Measurements from ENCODE around the gene NPAS3. TPM values are rescaled to one million over a fixed set of nuclear protein-coding genes. Genes with fewer than 3 reads are reported as not detected.

The NPAS3 gene
- total and polyA plus RNA-seq, 2 of the 8 experiments (the other 6 are each of a cell fraction or from before 2014, with no cell fraction given), result 0.11 to 0.60 TPM

DNA sequence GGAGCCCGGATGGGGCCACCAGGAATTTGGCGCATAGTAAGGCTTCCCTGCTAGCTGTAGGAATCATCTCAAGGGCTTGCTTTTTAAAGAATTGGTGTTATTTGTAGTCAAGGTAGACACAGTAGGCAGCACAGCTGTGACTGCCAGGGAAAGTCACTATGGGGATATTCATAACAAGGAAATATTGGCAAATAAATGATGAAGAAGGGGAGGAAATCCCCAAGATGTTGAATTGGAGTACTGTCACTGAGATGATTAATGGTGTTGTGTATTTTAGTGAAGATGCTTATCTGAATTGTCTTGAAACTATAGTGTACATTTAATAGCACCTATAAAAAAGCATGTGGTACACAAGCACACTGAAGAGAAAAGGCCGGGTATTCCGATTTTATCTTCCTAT lies 118.9 kb downstream of the NPAS3 start:
- no peaks in the 10 kb centered on the region for H3K23me2 ChIP-seq (ENCODE audit: low read depth, low read length)
- no peaks in the 10 kb centered on the region for H3K79me1 ChIP-seq (ENCODE audit: low read depth, low read length)
- no peak overlapping the region for H3K4me2 ChIP-seq (ENCODE audit: insufficient read depth in 1 of 2, low read depth in 2 of 2, low read length in 2 of 2)
- no peak overlapping the region for H3K9ac ChIP-seq (replicated peaks in 1 of 4; ENCODE audit: extremely low read depth in 1 of 4, low read depth in 3 of 4, low read length in 3 of 4)
- no peak overlapping the region for H3K56ac ChIP-seq (replicated peaks; ENCODE audit: insufficient read length, low read depth, low read length)
- DNase-seq (ENCODE audit: low read depth in 1 of 2, low spot score in 2 of 2), result no peak
- no peak overlapping the region for H3K23ac ChIP-seq (ENCODE audit: insufficient read length)
- H4K5ac ChIP-seq (ENCODE audit: insufficient read length, low read depth, low read length), result no peak overlapping the region
- no peaks in the 10 kb centered on the region for H3K79me2 ChIP-seq (ENCODE audit: control insufficient read depth in 1 of 2, insufficient read depth in 2 of 2, low read length in 2 of 2)
- no peaks in the 10 kb centered on the region for H3K27me3 ChIP-seq (replicated peaks in 1 of 4; ENCODE audit: control insufficient read depth in 3 of 4, extremely low read depth in 1 of 4, insufficient read depth in 3 of 4, low read length in 3 of 4)
- H4K20me1 ChIP-seq (replicated peaks in 1 of 2; ENCODE audit: control insufficient read depth in 1 of 2, insufficient read depth in 2 of 2, low read length in 2 of 2), result no peaks in the 10 kb centered on the region
- no peak overlapping the region for H3K4ac ChIP-seq (replicated peaks; ENCODE audit: insufficient read length, low read depth, low read length)
- no peaks in the 10 kb centered on the region for H3K36me3 ChIP-seq (ENCODE audit: control insufficient read depth in 2 of 4, insufficient read depth in 4 of 4, low read length in 3 of 4)
- no peak for FAIRE-seq
- H3K18ac ChIP-seq (ENCODE audit: extremely low read depth, low read length), result no peak overlapping the region
- H3K27ac ChIP-seq (ENCODE audit: low read depth, low read length), result no peak overlapping the region
- H2BK120ac ChIP-seq (replicated peaks; ENCODE audit: low read depth, low read length), result no peak overlapping the region
- H2BK20ac ChIP-seq (ENCODE audit: low read length), result no peak overlapping the region
- no peak overlapping the region for H2BK15ac ChIP-seq (ENCODE audit: low read length)
- H3K14ac ChIP-seq (ENCODE audit: insufficient read length), result no peak overlapping the region
- H3K9me3 ChIP-seq (ENCODE audit: insufficient read depth in 2 of 2, low read depth in 1 of 2, low read length in 1 of 2), result no peaks in the 10 kb centered on the region
- H2BK5ac ChIP-seq (ENCODE audit: low read depth, low read length), result no peak overlapping the region
- H2AK5ac ChIP-seq (ENCODE audit: low read depth, low read length), result no peak overlapping the region
- CTCF ChIA-PET (ENCODE audit: partially characterized antibody), result no interaction called here
- no peak overlapping the region for H3K4me3 ChIP-seq (ENCODE audit: extremely low read depth in 1 of 4, insufficient read depth in 2 of 4, low read depth in 3 of 4, low read length in 4 of 4)
- no peak for TF ChIP-seq HDAC2 (IDR thresholded peaks at IDR 0.05; ENCODE audit: borderline replicate concordance in 1 of 2, low read depth in 2 of 2, low read length in 2 of 2)
- no peak for TF ChIP-seq TEAD4 (IDR thresholded peaks at IDR 0.05; ENCODE audit: low read depth, low read length)
- TF ChIP-seq TCF12 (IDR thresholded peaks at IDR 0.05; ENCODE audit: low read depth, low read length), result no peak
- TF ChIP-seq YY1 (IDR thresholded peaks at IDR 0.05; ENCODE audit: low read depth, low read length), result no peak
- TF ChIP-seq, protein P1, sequence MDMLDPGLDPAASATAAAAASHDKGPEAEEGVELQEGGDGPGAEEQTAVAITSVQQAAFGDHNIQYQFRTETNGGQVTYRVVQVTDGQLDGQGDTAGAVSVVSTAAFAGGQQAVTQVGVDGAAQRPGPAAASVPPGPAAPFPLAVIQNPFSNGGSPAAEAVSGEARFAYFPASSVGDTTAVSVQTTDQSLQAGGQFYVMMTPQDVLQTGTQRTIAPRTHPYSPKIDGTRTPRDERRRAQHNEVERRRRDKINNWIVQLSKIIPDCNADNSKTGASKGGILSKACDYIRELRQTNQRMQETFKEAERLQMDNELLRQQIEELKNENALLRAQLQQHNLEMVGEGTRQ (IDR thresholded peaks at IDR 0.05; ENCODE audit: low read length), result no peak
- TF ChIP-seq JUND (IDR thresholded peaks at IDR 0.05; ENCODE audit: low read length), result no peak
- TF ChIP-seq FOSL1 (IDR thresholded peaks at IDR 0.05; ENCODE audit: insufficient read depth, low read depth, low read length), result no peak
- TF ChIP-seq RXRA (IDR thresholded peaks at IDR 0.05; ENCODE audit: insufficient read depth, low read depth, low read length), result no peak
- H2AFZ ChIP-seq (ENCODE audit: low read length), result no peak overlapping the region
- WGBS, 2 experiments (ENCODE audit: extremely low coverage in 1 of 2, insufficient coverage in 1 of 2, insufficient read length in 1 of 2, insufficient replicate concordance in 2 of 2, low coverage in 1 of 2, low lambda C conversion rate in 2 of 2, missing lambda C conversion rate in 1 of 2), result 98% methylated on average over 4 of the region's 4 CpGs; no CpG with 5 or more reads in 1 of the 2 experiments
- POLR2A ChIA-PET (ENCODE audit: partially characterized antibody), result no interaction called here
- no peak overlapping the region for H4K91ac ChIP-seq (replicated peaks; ENCODE audit: insufficient read length, low read length)
- no peaks in the 10 kb centered on the region for H3K4me1 ChIP-seq (replicated peaks in 1 of 4; ENCODE audit: control insufficient read depth in 3 of 4, insufficient read depth in 4 of 4, low read length in 3 of 4)
- H2BK12ac ChIP-seq (ENCODE audit: low read depth, low read length), result no peak overlapping the region
- H4K8ac ChIP-seq (ENCODE audit: extremely low read depth, insufficient read depth, low read length), result no peak overlapping the region

Data from H1 (cell line).